ENCODE data around the gene EFNA1. TPM values are rescaled to one million over a fixed set of nuclear protein-coding genes. Genes with fewer than 3 reads are reported as not detected.

Gene EFNA1
- total and polyA plus RNA-seq, 2 of the 13 experiments (the other 11 are each of a cell fraction or from before 2014, with no cell fraction given) = 81.8 to 874 TPM

DNA sequence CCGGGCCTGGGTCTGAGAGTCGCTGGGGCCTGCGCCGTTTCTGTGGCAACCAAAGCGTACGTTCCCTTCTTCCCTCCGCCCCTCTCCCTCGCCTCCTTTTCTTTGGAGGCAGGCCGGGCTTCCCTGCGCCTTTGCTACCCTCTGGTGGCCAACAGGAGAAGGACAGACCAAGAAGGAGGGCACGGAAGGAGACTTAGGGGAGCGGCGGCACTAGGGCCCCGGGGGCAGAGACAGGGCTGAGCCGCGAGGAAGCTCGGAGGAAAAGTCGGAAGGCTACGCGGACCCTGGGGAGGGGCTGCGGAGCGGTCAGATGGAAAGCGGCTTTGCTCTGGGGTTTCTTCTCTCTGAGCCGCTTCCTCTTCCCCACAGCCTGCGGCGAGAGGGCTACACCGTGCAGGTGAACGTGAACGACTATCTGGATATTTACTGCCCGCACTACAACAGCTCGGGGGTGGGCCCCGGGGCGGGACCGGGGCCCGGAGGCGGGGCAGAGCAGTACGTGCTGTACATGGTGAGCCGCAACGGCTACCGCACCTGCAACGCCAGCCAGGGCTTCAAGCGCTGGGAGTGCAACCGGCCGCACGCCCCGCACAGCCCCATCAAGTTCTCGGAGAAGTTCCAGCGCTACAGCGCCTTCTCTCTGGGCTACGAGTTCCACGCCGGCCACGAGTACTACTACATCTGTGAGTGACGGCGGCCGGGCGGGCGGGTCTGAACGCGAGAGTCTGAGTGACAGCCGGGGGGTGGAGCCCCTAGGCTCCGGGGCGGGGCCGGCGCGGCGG lies 42.8 kb upstream of the EFNA1 start (continued):
- TF ChIP-seq, protein P1, sequence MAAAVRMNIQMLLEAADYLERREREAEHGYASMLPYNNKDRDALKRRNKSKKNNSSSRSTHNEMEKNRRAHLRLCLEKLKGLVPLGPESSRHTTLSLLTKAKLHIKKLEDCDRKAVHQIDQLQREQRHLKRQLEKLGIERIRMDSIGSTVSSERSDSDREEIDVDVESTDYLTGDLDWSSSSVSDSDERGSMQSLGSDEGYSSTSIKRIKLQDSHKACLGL (CRISPR knock-in tag; IDR thresholded peaks at IDR 0.05) = peak; percentile 66
- TF ChIP-seq ZNF747 (CRISPR knock-in tag; IDR thresholded peaks at IDR 0.05; ENCODE audit: borderline replicate concordance) = peak; percentile 56; the same call in 1 of the 2 replicates
- 0 out of 2 replicates have a peak, but pooled peaks have one; percentile 38 for TF ChIP-seq SRY (CRISPR knock-in tag; IDR thresholded peaks at IDR 0.05)
- no peak for TF ChIP-seq NR2F6 (IDR thresholded peaks at IDR 0.05)
- peak; percentile 61 for TF ChIP-seq NR2F6 (CRISPR knock-in tag; IDR thresholded peaks at IDR 0.05)
- TF ChIP-seq ZNF644 (CRISPR knock-in tag; IDR thresholded peaks at IDR 0.05; ENCODE audit: low read depth) = no peak
- TF ChIP-seq ZNF12 (CRISPR knock-in tag; IDR thresholded peaks at IDR 0.05) = no peak
- TF ChIP-seq, protein P2, sequence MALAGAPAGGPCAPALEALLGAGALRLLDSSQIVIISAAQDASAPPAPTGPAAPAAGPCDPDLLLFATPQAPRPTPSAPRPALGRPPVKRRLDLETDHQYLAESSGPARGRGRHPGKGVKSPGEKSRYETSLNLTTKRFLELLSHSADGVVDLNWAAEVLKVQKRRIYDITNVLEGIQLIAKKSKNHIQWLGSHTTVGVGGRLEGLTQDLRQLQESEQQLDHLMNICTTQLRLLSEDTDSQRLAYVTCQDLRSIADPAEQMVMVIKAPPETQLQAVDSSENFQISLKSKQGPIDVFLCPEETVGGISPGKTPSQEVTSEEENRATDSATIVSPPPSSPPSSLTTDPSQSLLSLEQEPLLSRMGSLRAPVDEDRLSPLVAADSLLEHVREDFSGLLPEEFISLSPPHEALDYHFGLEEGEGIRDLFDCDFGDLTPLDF (CRISPR knock-in tag; IDR thresholded peaks at IDR 0.05) = no peak
- TF ChIP-seq CREM (IDR thresholded peaks at IDR 0.05) = peak; percentile 29; the same call in 1 of the 2 replicates
- no peak for TF ChIP-seq CREM (CRISPR knock-in tag; IDR thresholded peaks at IDR 0.05)
- TF ChIP-seq ZNF782 (CRISPR knock-in tag; IDR thresholded peaks at IDR 0.05; ENCODE audit: borderline replicate concordance) = peak; percentile 47; the same call in 1 of the 2 replicates
- TF ChIP-seq, protein P3, sequence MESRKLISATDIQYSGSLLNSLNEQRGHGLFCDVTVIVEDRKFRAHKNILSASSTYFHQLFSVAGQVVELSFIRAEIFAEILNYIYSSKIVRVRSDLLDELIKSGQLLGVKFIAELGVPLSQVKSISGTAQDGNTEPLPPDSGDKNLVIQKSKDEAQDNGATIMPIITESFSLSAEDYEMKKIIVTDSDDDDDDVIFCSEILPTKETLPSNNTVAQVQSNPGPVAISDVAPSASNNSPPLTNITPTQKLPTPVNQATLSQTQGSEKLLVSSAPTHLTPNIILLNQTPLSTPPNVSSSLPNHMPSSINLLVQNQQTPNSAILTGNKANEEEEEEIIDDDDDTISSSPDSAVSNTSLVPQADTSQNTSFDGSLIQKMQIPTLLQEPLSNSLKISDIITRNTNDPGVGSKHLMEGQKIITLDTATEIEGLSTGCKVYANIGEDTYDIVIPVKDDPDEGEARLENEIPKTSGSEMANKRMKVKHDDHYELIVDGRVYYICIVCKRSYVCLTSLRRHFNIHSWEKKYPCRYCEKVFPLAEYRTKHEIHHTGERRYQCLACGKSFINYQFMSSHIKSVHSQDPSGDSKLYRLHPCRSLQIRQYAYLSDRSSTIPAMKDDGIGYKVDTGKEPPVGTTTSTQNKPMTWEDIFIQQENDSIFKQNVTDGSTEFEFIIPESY (CRISPR knock-in tag; IDR thresholded peaks at IDR 0.05) = peak; percentile 73; the same call in 1 of the 2 replicates
- 0 out of 2 replicates have a peak, but pooled peaks have one; percentile 61 for TF ChIP-seq ELF4 (CRISPR knock-in tag; IDR thresholded peaks at IDR 0.05; ENCODE audit: borderline replicate concordance)
- TF ChIP-seq, protein P4, sequence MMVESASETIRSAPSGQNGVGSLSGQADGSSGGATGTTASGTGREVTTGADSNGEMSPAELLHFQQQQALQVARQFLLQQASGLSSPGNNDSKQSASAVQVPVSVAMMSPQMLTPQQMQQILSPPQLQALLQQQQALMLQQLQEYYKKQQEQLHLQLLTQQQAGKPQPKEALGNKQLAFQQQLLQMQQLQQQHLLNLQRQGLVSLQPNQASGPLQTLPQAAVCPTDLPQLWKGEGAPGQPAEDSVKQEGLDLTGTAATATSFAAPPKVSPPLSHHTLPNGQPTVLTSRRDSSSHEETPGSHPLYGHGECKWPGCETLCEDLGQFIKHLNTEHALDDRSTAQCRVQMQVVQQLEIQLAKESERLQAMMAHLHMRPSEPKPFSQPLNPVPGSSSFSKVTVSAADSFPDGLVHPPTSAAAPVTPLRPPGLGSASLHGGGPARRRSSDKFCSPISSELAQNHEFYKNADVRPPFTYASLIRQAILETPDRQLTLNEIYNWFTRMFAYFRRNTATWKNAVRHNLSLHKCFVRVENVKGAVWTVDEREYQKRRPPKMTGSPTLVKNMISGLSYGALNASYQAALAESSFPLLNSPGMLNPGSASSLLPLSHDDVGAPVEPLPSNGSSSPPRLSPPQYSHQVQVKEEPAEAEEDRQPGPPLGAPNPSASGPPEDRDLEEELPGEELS (CRISPR knock-in tag; IDR thresholded peaks at IDR 0.05) = no peak
- TF ChIP-seq, protein P5, sequence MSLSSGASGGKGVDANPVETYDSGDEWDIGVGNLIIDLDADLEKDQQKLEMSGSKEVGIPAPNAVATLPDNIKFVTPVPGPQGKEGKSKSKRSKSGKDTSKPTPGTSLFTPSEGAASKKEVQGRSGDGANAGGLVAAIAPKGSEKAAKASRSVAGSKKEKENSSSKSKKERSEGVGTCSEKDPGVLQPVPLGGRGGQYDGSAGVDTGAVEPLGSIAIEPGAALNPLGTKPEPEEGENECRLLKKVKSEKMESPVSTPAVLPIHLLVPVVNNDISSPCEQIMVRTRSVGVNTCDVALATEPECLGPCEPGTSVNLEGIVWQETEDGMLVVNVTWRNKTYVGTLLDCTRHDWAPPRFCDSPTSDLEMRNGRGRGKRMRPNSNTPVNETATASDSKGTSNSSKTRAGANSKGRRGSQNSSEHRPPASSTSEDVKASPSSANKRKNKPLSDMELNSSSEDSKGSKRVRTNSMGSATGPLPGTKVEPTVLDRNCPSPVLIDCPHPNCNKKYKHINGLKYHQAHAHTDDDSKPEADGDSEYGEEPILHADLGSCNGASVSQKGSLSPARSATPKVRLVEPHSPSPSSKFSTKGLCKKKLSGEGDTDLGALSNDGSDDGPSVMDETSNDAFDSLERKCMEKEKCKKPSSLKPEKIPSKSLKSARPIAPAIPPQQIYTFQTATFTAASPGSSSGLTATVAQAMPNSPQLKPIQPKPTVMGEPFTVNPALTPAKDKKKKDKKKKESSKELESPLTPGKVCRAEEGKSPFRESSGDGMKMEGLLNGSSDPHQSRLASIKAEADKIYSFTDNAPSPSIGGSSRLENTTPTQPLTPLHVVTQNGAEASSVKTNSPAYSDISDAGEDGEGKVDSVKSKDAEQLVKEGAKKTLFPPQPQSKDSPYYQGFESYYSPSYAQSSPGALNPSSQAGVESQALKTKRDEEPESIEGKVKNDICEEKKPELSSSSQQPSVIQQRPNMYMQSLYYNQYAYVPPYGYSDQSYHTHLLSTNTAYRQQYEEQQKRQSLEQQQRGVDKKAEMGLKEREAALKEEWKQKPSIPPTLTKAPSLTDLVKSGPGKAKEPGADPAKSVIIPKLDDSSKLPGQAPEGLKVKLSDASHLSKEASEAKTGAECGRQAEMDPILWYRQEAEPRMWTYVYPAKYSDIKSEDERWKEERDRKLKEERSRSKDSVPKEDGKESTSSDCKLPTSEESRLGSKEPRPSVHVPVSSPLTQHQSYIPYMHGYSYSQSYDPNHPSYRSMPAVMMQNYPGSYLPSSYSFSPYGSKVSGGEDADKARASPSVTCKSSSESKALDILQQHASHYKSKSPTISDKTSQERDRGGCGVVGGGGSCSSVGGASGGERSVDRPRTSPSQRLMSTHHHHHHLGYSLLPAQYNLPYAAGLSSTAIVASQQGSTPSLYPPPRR (CRISPR knock-in tag; IDR thresholded peaks at IDR 0.05; ENCODE audit: borderline replicate concordance) = 0 out of 2 replicates have a peak, but pooled peaks have one; percentile 9
- TF ChIP-seq, protein P6, sequence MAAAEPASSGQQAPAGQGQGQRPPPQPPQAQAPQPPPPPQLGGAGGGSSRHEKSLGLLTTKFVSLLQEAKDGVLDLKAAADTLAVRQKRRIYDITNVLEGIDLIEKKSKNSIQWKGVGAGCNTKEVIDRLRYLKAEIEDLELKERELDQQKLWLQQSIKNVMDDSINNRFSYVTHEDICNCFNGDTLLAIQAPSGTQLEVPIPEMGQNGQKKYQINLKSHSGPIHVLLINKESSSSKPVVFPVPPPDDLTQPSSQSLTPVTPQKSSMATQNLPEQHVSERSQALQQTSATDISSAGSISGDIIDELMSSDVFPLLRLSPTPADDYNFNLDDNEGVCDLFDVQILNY (CRISPR knock-in tag; conservative IDR thresholded peaks at IDR 0.05) = no peak
- TF ChIP-seq SP2 (CRISPR knock-in tag; IDR thresholded peaks at IDR 0.05) = 0 out of 2 replicates have a peak, but pooled peaks have one; percentile 11
- 0 out of 2 replicates have a peak, but pooled peaks have one; percentile 9 for TF ChIP-seq CEBPG (CRISPR knock-in tag; IDR thresholded peaks at IDR 0.05)

Data from HepG2 (cell line).